ENCODE data around the gene CDKN1C. TPM values are rescaled to one million over a fixed set of nuclear protein-coding genes. Genes with fewer than 3 reads are reported as not detected.

CDKN1C gene
- total RNA-seq, 1 experiment from 2014 or later, result 15.4 TPM

GRCh38 chr11:2901196-2901796, 15.7 kb upstream of the CDKN1C start:
- Histone ChIP-seq H4K20me1 (ENCODE audit: control insufficient read depth, insufficient read depth, insufficient read length) (peaks cover 3% of the 10 kb centered on the region), H4K5ac (ENCODE audit: insufficient read length, low read depth, low read length) (no peak overlapping the region), H2BK5ac (ENCODE audit: insufficient read length, low read length) (no peak overlapping the region), H2BK120ac (ENCODE audit: low read depth, low read length, poor library complexity, severe bottlenecking) (no peak overlapping the region), H4K8ac (replicated peaks; ENCODE audit: insufficient read length, low read depth, low read length) (no peak overlapping the region), H3K14ac (ENCODE audit: insufficient read depth, low read length) (no peak overlapping the region; the same call in 1 of the 2 replicates), H3K79me2 (ENCODE audit: insufficient read depth, low read length) (no peaks in the 10 kb centered on the region), H4K91ac (ENCODE audit: insufficient read length, low read depth, low read length) (no peak overlapping the region), H3K23me2 (ENCODE audit: insufficient read length, low read depth, low read length, poor library complexity, severe bottlenecking) (peaks cover 8% of the 10 kb centered on the region), H3K9me3 (ENCODE audit: control insufficient read depth, low read depth, low read length) (no peaks in the 10 kb centered on the region), H3K27ac (ENCODE audit: insufficient read length, low read depth, low read length) (no peak overlapping the region), H3K9ac (ENCODE audit: extremely low read depth, insufficient read length, low read length) (no peak overlapping the region), H3K56ac (ENCODE audit: insufficient read length, low read depth, low read length) (no peak overlapping the region), H3K4me1 (ENCODE audit: insufficient read depth, low read length) (no peaks in the 10 kb centered on the region; the same call in 1 of the 2 replicates), H2BK15ac (ENCODE audit: low read depth, low read length) (no peak overlapping the region), H3K23ac (ENCODE audit: insufficient read length, low read depth, low read length) (no peak overlapping the region), H3K4me2 (ENCODE audit: insufficient read depth, insufficient read length, low read length) (peak overlapping the region; percentile 68), H2BK12ac (ENCODE audit: insufficient read length, low read depth, low read length) (no peak overlapping the region), H2AK5ac (ENCODE audit: insufficient read length, low read length) (no peak overlapping the region), H3K4ac (ENCODE audit: low read depth, low read length) (no peak overlapping the region), H3T11ph (ENCODE audit: low read length) (no peak overlapping the region), H3K18ac (ENCODE audit: insufficient read length, low read depth, low read length) (no peak overlapping the region), H3K27me3 (ENCODE audit: insufficient read depth, low read length) (no peaks in the 10 kb centered on the region; the same call in 1 of the 2 replicates), H3K79me1 (ENCODE audit: insufficient read depth, low read depth, low read length, poor library complexity, severe bottlenecking) (no peaks in the 10 kb centered on the region), H2AFZ (ENCODE audit: low read length) (no peak overlapping the region), H2BK20ac (ENCODE audit: low read depth, low read length, poor library complexity, severe bottlenecking) (no peak overlapping the region)
- Mint-ChIP-seq H3K36me3 (ENCODE audit: insufficient read depth in 1 of 3, low read depth in 3 of 3) (peaks cover 7 to 15% (median 13%) of the 10 kb centered on the region in 3 experiments; a peak in 6 of 7 replicates), H3K9me3 (peaks cover 6 to 12% of the 10 kb centered on the region in 2 experiments), H3K27me3 (ENCODE audit: low read depth) (peaks cover 66% of the 10 kb centered on the region), H3K4me1 (peaks cover 18 to 29% of the 10 kb centered on the region in 2 experiments), H3K4me3 (peak overlapping the region; percentile 63 to 77), H3K27ac (no peak overlapping the region)
- no peak for TF ChIP-seq CTCF (conservative IDR thresholded peaks at IDR 0.05)
- no peak for DNase-seq
- WGBS (ENCODE audit: extremely low coverage, insufficient read length, low lambda C conversion rate), result no CpG with 5 or more reads among the region's 16 CpGs
